Stimulated activated CD4-positive, alpha-beta T cell treated with anti-CD3 and anti-CD28 coated beads, Interleukin-15, amount 100 ng/mL, for 1 hour (primary cell): ENCODE measurements around the gene NOD2.

Source experiments
- DNase-seq, 2 donors: peaks; one replicate each; pipeline ENCODE4 v3.0.0-alpha.2; 2020; ENCODE audit warnings: low read depth in 1 of 2, low spot score in 1 of 2

NOD2 gene

GRCh38 chr16:50712560-50712898 is 19.1 kb downstream of the NOD2 start:
- no peak for DNase-seq

GRCh38 chr16:50712956-50713355 is 19.6 kb downstream of the NOD2 start:
- DNase-seq, result no peak

- DNase-seq, result no peak
Observed at GRCh38 chr16:50717091-50717490, 23.7 kb downstream of the NOD2 start.

- DNase-seq, result no peak
Observed at GRCh38 chr16:50717494-50717893, 24.1 kb downstream of the NOD2 start.

GRCh38 chr16:50718061-50718760 is 24.8 kb downstream of the NOD2 start:
- DNase-seq, result no peak

GRCh38 chr16:50718761-50719400 is 25.5 kb downstream of the NOD2 start:
- DNase-seq, result no peak

GRCh38 chr16:50719401-50720337 is 26.3 kb downstream of the NOD2 start:
- no peak for DNase-seq

GRCh38 chr16:50721549-50722404 is 28.4 kb downstream of the NOD2 start:
- DNase-seq, result no peak

- DNase-seq, result no peak
Observed at GRCh38 chr16:50722405-50722737, 29.0 kb downstream of the NOD2 start.

GRCh38 chr16:50722960-50723359 is 29.6 kb downstream of the NOD2 start:
- DNase-seq, result no peak

GRCh38 chr16:50724306-50724705 is 30.9 kb downstream of the NOD2 start:
- DNase-seq, result no peak

GRCh38 chr16:50731130-50731988 is 38.0 kb downstream of the NOD2 start:
- DNase-seq, result no peak

GRCh38 chr16:50731989-50732832 is 38.8 kb downstream of the NOD2 start:
- DNase-seq, result no peak

GRCh38 chr16:50733468-50733867 is 40.1 kb downstream of the NOD2 start:
- DNase-seq, result no peak

- no peak for DNase-seq
Observed at GRCh38 chr16:50735629-50736122, 42.3 kb downstream of the NOD2 start.

GRCh38 chr16:50736448-50736847 is 43.0 kb downstream of the NOD2 start:
- no peak for DNase-seq

- DNase-seq, result no peak
Observed at GRCh38 chr16:50737420-50737959, 44.1 kb downstream of the NOD2 start.

- no peak for DNase-seq
Observed at GRCh38 chr16:50739031-50739430, 45.6 kb downstream of the NOD2 start.

- no peak for DNase-seq
Observed at GRCh38 chr16:50740736-50741135, 47.3 kb downstream of the NOD2 start.
